ENCODE results near the gene EZR.

DNA sequence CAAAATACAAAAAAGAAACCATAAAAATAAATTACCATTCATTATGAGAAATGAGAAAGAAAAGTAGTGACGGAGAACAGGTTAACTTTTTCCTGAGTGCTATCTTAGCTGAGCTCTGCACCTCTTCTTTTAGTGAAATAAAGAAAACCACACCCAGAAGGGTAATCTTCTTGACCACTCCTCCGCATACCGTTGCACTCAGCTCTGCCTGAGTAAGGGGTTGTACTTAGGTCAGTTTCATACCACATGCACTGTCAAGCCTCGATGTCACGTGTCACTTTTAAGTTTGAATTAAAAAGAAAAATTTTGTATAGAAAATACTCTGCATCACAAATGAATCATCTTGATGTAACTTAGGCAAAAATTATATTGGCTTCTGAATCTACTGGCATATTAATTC lies 2.8 kb downstream of the EZR start:
- TF ChIP-seq POLR2A (IDR thresholded peaks at IDR 0.05; ENCODE audit: low read depth, low read length) (no peak), POLR2AphosphoS5 (IDR thresholded peaks at IDR 0.05; ENCODE audit: low read depth, low read length) (no peak), TAF1 (IDR thresholded peaks at IDR 0.05; ENCODE audit: borderline replicate concordance, low read depth, low read length) (no peak)

Data from GM12892 (cell line).